Adrenal gland (tissue), 12 donors: ENCODE data around the gene FGF12. TPM values are rescaled to one million over a fixed set of nuclear protein-coding genes. Genes with fewer than 3 reads are reported as not detected.

Experiments used
- DNase-seq, 7 donors: peaks; one replicate each; pipeline ENCODE4 v3.0.0-alpha.2; 2019 to 2020
- H3K27ac ChIP-seq, 5 donors: fragments of 200-600 bp; sonication (generic) in 4 of 5; 1 replicate in 3 of 5; 2 replicates in 2 of 5; pipeline versions ENCODE4 v1.5.1 to v1.8.0; 2016 to 2020; ENCODE audit warnings: mild to moderate bottlenecking in 1 of 5
- H3K27me3 ChIP-seq: fragments of 200-600 bp; 2 replicates; pipeline ENCODE4 v1.8.0; 2021
- H3K36me3 ChIP-seq, 2 donors: fragments of 200-600 bp; replicated peaks in 1 of 2; 1 replicate in 1 of 2; 2 replicates in 1 of 2; pipeline versions ENCODE4 v1.5.1 to v1.8.0; 2018 to 2022
- H3K4me1 ChIP-seq, 2 donors: fragments of 200-600 bp; replicated peaks in 1 of 2; 1 replicate in 1 of 2; 2 replicates in 1 of 2; pipeline versions ENCODE4 v1.5.1 to v1.8.0; 2018 to 2021
- H3K4me3 ChIP-seq, 4 donors: fragments of 200-600 bp; sonication (generic) in 3 of 4; one replicate each; pipeline ENCODE4 v1.5.1; 2016 to 2018
- H3K9me3 ChIP-seq, 3 donors: fragments of 200-600 bp; sonication (generic) in 1 of 3; replicated peaks in 1 of 3; 1 replicate in 2 of 3; 2 replicates in 1 of 3; pipeline versions ENCODE4 v1.5.1 to v1.8.0; 2016 to 2021
- CTCF ChIP-seq, 6 experiments: fragments of 450-650 bp in 4 of 6; fragments of 200-600 bp in 2 of 6; sonication (generic) in 1 of 6; IDR thresholded peaks; 1 replicate in 5 of 6; 2 replicates in 1 of 6; pipeline versions ENCODE4 v1.5.1 to v1.8.0; 2016 to 2021; ENCODE audit warnings: antibody characterized with exemption in 6 of 6, mild to moderate bottlenecking in 2 of 6, moderate library complexity in 1 of 6
- POLR2A ChIP-seq, 2 donors: fragments of 450-650 bp; IDR thresholded peaks; one replicate each; pipeline ENCODE4 v1.6.1; 2017; ENCODE audit warnings: antibody characterized with exemption in 2 of 2, mild to moderate bottlenecking in 2 of 2, moderate library complexity in 1 of 2
- WGBS, 4 donors: extraction: QIAGEN DNeasy Blood & Tissue Kit in 2 of 4; methylation state at CpG; one replicate each; pipeline versions ENCODE4 v1.1.5 to v1.1.7; 2013 to 2017; 5-methylcytosine and 5-hydroxymethylcytosine counted together
- intact Hi-C, 2 donors: fragments of 100-400 bp; cut with DNase I; formaldehyde crosslinking; loops; one replicate each; pipeline versions ENCODE4 v1.14.1 to v1.15.0; 2022 to 2023
- polyA plus RNA-seq, 3 donors: library from polyadenylated mRNA; stranded (reverse); fragments of 200-250 nt in 2 of 3; fragments of 350-450 nt in 1 of 3; fragmentation: Illumina TruSeq in 1 of 3; extraction: RNeasy Lipid Tissue Mini Kit (QIAGEN cat#74804) in 1 of 3; gene quantifications; one replicate each; pipeline ENCODE4 v1.2.3, GENCODE V29; 2013 to 2014
- total RNA-seq, 9 donors: library from RNA; depleted of rRNA in 4 of 9; stranded (reverse); fragments of >200 nt in 4 of 9; fragments of 120-200 nt in 1 of 9; fragmentation: NEBNext Ultra II Directional in 1 of 9; extraction: Animal tissue kit (Norgen Biotek cat#: 25700) in 1 of 9; gene quantifications; one replicate each; pipeline versions ENCODE4 v1.1.0 to v1.2.4, GENCODE V29; 2013 to 2023
- donor health status: healthy with polysubstance abuse.
- donor health status: Bipolar disorder and iron deficiency.
- donor health status: DM: yes; HTN: yes; CAD: no.
- donor health status: DM: no; HTN: no; CAD: no.
- donor health status: DM: no; HTN: no; CAD: no.
- donor health status: DM: yes; HTN: yes; CAD: no.

Gene FGF12
- total and polyA plus RNA-seq, 12 donors: 23.3 to 286 (median 81.3) TPM

- Histone ChIP-seq H3K27me3 (no peaks in the 10 kb centered on the region), H3K9me3 (no peaks in the 10 kb centered on the region), H3K4me3 (no peak overlapping the region), H3K4me1 (peaks cover 0 to 25% of the 10 kb centered on the region in 2 donors), H3K36me3 (no peaks in the 10 kb centered on the region), H3K27ac (no peak overlapping the region)
- intact Hi-C loops: no loop called here
- DNase-seq: no peak
- 64 to 78% (median 71%) methylated on average over 3 of the region's 3 CpGs for WGBS, 4 donors
- no peak for TF ChIP-seq POLR2A (IDR thresholded peaks at IDR 0.05)
- no peak for TF ChIP-seq CTCF (IDR thresholded peaks at IDR 0.05)
Observed at GRCh38 chr3:192273001-192273696, 454.2 kb downstream of the FGF12 start.

DNA sequence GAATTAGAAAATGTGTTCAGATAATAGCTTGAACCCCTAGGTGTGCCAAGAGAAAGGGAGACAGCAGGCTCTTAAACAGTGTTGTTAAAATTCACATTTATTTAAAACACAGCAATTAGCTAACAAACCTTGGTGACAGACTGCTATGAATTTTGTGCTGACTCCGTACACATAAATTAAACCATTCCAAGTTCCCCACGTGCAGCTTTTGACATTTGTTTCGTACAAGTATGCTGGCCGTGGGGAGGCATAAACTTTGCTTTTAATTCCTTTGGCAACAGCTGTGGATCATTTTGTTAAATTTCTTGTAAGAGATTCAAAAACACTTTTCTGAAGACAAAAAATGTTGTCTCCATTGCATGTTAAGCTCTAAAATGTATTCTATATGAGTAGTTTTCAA is 465.3 kb downstream of the FGF12 start:
- Histone ChIP-seq H3K36me3 (no peaks in the 10 kb centered on the region), H3K4me3 (no peak overlapping the region), H3K4me1 (no peaks in the 10 kb centered on the region), H3K9me3 (no peaks in the 10 kb centered on the region), H3K27me3 (no peaks in the 10 kb centered on the region), H3K27ac (no peak overlapping the region)
- DNase-seq: no peak
- intact Hi-C loops: no loop called here
- 69 to 76% (median 75%) methylated on average over 4 of the region's 4 CpGs for whole genome bisulfite sequencing, 4 donors
- no peak for TF ChIP-seq POLR2A (IDR thresholded peaks at IDR 0.05)
- TF ChIP-seq CTCF (IDR thresholded peaks at IDR 0.05): no peak

GRCh38 chr3:192261135-192261534 is 466.2 kb downstream of the FGF12 start:
- Histone ChIP-seq H3K36me3 (no peaks in the 10 kb centered on the region), H3K9me3 (no peaks in the 10 kb centered on the region), H3K4me1 (no peaks in the 10 kb centered on the region), H3K4me3 (no peak overlapping the region), H3K27me3 (no peaks in the 10 kb centered on the region), H3K27ac (no peak overlapping the region)
- intact Hi-C loops: no loop called here
- 64 to 91% (median 81%) methylated on average over 3 of the region's 3 CpGs for WGBS, 4 donors
- DNase-seq: no peak
- TF ChIP-seq CTCF (IDR thresholded peaks at IDR 0.05) (no peak), POLR2A (IDR thresholded peaks at IDR 0.05) (no peak)

DNA sequence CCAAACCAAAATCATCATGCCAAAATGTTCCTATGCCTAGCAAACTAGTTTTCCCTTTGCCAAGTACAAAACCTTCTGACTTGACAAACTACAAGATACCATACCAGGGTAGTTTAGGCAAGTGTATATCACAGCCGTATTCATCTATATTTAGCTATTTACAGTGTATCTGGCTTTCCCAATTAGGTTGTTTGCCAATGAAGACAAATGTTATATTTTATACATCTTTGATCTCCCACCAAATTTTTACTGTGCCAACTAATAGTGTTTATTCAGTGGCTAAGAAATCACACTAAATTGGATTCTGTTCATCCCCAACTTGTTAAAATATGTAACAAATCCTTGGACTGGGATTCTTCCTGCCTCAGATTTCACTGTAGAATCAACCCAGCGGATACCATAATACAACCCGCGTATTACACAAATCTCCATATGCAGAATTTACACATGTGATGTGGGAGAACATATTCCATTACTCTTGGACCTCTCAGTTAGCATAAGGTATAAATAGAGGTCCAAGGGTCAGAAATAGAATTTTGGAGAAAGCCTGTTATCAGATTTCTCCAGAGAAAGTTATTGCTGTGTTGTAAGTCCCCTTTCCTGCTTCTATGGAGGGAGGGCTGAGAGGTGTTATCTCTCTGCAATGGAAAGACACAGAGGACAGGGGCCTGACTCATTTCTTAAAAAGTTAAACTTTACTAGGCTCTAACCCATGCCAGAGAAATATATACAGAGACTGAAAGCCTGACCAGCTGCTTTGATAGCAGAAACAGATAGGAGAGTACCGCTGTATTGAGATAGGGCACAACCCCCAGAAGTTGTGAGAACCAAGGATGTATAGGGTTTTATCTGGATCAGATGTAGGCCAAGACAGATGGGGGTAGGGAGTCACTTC is 467.0 kb downstream of the FGF12 start:
- H3K36me3 ChIP-seq: no peaks in the 10 kb centered on the region
- WGBS, 4 donors: 93 to 95% (median 94%) methylated on average over 5 of the region's 5 CpGs
- DNase-seq: no peak
- H3K4me3 ChIP-seq: no peak overlapping the region
- intact Hi-C loops: no loop called here
- no peaks in the 10 kb centered on the region for H3K4me1 ChIP-seq
- no peaks in the 10 kb centered on the region for H3K27me3 ChIP-seq
- H3K27ac ChIP-seq: no peak overlapping the region
- H3K9me3 ChIP-seq: no peaks in the 10 kb centered on the region
- TF ChIP-seq CTCF (IDR thresholded peaks at IDR 0.05): no peak
- TF ChIP-seq POLR2A (IDR thresholded peaks at IDR 0.05): no peak
